Hepatocyte (in vitro differentiated cells): Measurements from ENCODE around the gene KCNK6. TPM values are rescaled to one million over a fixed set of nuclear protein-coding genes. Genes with fewer than 3 reads are reported as not detected.

ENCODE experiments used
- DNase-seq: peaks from one replicate; pipeline ENCODE4 v3.0.0-alpha.2; 2016; ENCODE audit warnings: low spot score
- H2AFZ ChIP-seq: fragments of 200-600 bp; sonication (generic); 2 replicates; pipeline ENCODE4 v1.6.0; 2016; ENCODE audit warnings: antibody characterized with exemption, mild to moderate bottlenecking
- H3K27ac ChIP-seq: fragments of 200-600 bp; sonication (generic); 2 replicates; pipeline ENCODE4 v1.5.1; 2016; ENCODE audit warnings: mild to moderate bottlenecking
- H3K27me3 ChIP-seq: fragments of 200-600 bp; sonication (generic); 2 replicates; pipeline ENCODE4 v1.6.1; 2016
- H3K36me3 ChIP-seq: fragments of 200-600 bp; sonication (generic); replicated peaks from 2 replicates; pipeline ENCODE4 v1.5.1; 2016; ENCODE audit warnings: low read depth; ENCODE audit not compliant: insufficient read depth
- H3K4me1 ChIP-seq: fragments of 200-600 bp; sonication (generic); 2 replicates; pipeline ENCODE4 v1.5.1; 2016; ENCODE audit warnings: mild to moderate bottlenecking, moderate library complexity; ENCODE audit not compliant: insufficient read depth
- H3K4me2 ChIP-seq: fragments of 200-600 bp; sonication (generic); 2 replicates; pipeline ENCODE4 v1.6.0; 2016
- H3K4me3 ChIP-seq: fragments of 200-600 bp; sonication (generic); 2 replicates; pipeline ENCODE4 v1.5.1; 2016; ENCODE audit warnings: mild to moderate bottlenecking
- H3K79me2 ChIP-seq: fragments of 200-600 bp; sonication (generic); 2 replicates; pipeline ENCODE4 v1.6.0; 2017; ENCODE audit warnings: mild to moderate bottlenecking
- H3K9me2 ChIP-seq: fragments of 200-600 bp; sonication (generic); replicated peaks from 2 replicates; pipeline ENCODE4 v1.6.0; 2017; ENCODE audit warnings: mild to moderate bottlenecking; ENCODE audit not compliant: insufficient read depth
- H3K9me3 ChIP-seq: fragments of 200-600 bp; sonication (generic); 2 replicates; pipeline ENCODE4 v1.5.1; 2016; ENCODE audit warnings: low read depth, mild to moderate bottlenecking
- H4K20me1 ChIP-seq: fragments of 200-600 bp; sonication (generic); 2 replicates; pipeline ENCODE4 v1.6.0; 2016; ENCODE audit warnings: mild to moderate bottlenecking; ENCODE audit not compliant: insufficient read depth, poor library complexity, severe bottlenecking
- EZH2 ChIP-seq: fragments of 200-600 bp; sonication (generic); IDR thresholded peaks from 2 replicates; pipeline ENCODE4 v1.6.1; 2016; ENCODE audit warnings: antibody characterized with exemption, mild to moderate bottlenecking, borderline replicate concordance
- EZH2phosphoT487 ChIP-seq: fragments of 200-600 bp; sonication (generic); IDR thresholded peaks from one replicate; pipeline ENCODE4 v1.6.1; 2018; ENCODE audit warnings: antibody characterized with exemption, mild to moderate bottlenecking, low read depth, moderate library complexity; ENCODE audit not compliant: unreplicated experiment, severe bottlenecking
- WGBS: methylation state at CpG from one replicate; pipeline ENCODE4 v1.1.6; 2016; ENCODE audit warnings: low lambda C conversion rate; ENCODE audit errors: missing lambda C conversion rate; 5-methylcytosine and 5-hydroxymethylcytosine counted together
- polyA plus RNA-seq: library from polyadenylated mRNA; unstranded; fragments of >200 nt; fragmentation: Nextera tagmentation; extraction: Ambion mirVana; gene quantifications from 2 replicates; pipeline ENCODE4 v1.2.1, GENCODE V29; 2016
- total RNA-seq: library from RNA; depleted of rRNA; stranded (reverse); fragments of >200 nt; gene quantifications from 2 replicates; pipeline ENCODE4 v1.2.3, GENCODE V29; 2014
- TF ChIP-seq, protein P1 (sequence below): fragments of 200-600 bp; sonication (generic); IDR thresholded peaks from 2 replicates; pipeline ENCODE4 v1.5.1; 2016; ENCODE audit warnings: antibody characterized with exemption, mild to moderate bottlenecking; ENCODE audit not compliant: poor library complexity

The KCNK6 gene
- total and polyA plus RNA-seq, 2 experiments from 2014 or later = 9.0 to 16.0 TPM

DNA sequence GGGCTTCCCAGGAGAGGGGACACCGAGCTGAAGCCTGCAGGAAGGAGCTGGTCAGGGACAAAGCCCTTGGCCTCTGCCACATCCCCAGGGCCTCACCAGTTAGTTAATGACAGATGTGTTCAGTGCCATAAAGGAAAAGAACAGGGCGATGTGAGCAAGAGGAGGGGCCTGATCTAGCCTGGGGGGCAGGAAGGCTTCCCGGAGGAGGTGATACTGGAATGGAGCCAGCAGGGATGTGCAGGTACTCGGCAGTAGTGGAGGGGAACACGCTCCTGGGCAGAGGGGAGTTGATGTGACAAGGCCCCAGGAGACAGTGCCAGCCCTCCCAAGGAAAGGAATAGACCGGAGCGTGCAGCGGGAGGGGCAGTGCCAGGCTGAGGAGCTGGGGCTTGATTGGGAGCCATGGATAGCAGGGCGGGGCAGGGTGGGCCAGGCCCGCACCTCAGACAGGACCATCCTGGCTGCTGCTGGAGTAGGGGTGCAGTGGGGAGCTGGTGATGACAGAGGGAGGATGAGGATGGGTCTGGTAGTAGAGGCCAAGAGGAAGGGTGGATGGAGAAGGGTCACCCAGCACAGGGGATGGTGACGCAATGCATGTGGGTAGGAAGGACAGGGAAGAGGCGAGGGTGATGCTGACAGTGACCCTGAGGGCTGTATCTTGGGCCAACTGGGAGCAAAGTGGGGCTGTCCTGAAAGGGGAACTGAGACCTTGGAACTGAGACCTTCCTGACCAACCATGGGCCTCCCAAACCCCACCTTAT, 11.5 kb upstream of the KCNK6 start:
- H3K4me1 ChIP-seq = peaks cover 13% of the 10 kb centered on the region
- H3K27me3 ChIP-seq = no peaks in the 10 kb centered on the region
- DNase-seq = no peak
- H4K20me1 ChIP-seq = no peaks in the 10 kb centered on the region
- peaks cover 5% of the 10 kb centered on the region for H3K79me2 ChIP-seq
- H3K36me3 ChIP-seq = no peaks in the 10 kb centered on the region
- H3K4me2 ChIP-seq = no peak overlapping the region
- TF ChIP-seq, protein P1, sequence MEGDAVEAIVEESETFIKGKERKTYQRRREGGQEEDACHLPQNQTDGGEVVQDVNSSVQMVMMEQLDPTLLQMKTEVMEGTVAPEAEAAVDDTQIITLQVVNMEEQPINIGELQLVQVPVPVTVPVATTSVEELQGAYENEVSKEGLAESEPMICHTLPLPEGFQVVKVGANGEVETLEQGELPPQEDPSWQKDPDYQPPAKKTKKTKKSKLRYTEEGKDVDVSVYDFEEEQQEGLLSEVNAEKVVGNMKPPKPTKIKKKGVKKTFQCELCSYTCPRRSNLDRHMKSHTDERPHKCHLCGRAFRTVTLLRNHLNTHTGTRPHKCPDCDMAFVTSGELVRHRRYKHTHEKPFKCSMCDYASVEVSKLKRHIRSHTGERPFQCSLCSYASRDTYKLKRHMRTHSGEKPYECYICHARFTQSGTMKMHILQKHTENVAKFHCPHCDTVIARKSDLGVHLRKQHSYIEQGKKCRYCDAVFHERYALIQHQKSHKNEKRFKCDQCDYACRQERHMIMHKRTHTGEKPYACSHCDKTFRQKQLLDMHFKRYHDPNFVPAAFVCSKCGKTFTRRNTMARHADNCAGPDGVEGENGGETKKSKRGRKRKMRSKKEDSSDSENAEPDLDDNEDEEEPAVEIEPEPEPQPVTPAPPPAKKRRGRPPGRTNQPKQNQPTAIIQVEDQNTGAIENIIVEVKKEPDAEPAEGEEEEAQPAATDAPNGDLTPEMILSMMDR = no peak
- no peak for TF ChIP-seq EZH2phosphoT487
- TF ChIP-seq EZH2 = no peak
- no peaks in the 10 kb centered on the region for H3K9me3 ChIP-seq
- no peak overlapping the region for H3K27ac ChIP-seq
- WGBS = 94% methylated on average over 12 of the region's 12 CpGs
- H3K4me3 ChIP-seq = no peak overlapping the region
- no peak overlapping the region for H2AFZ ChIP-seq
- no peaks in the 10 kb centered on the region for H3K9me2 ChIP-seq

DNA sequence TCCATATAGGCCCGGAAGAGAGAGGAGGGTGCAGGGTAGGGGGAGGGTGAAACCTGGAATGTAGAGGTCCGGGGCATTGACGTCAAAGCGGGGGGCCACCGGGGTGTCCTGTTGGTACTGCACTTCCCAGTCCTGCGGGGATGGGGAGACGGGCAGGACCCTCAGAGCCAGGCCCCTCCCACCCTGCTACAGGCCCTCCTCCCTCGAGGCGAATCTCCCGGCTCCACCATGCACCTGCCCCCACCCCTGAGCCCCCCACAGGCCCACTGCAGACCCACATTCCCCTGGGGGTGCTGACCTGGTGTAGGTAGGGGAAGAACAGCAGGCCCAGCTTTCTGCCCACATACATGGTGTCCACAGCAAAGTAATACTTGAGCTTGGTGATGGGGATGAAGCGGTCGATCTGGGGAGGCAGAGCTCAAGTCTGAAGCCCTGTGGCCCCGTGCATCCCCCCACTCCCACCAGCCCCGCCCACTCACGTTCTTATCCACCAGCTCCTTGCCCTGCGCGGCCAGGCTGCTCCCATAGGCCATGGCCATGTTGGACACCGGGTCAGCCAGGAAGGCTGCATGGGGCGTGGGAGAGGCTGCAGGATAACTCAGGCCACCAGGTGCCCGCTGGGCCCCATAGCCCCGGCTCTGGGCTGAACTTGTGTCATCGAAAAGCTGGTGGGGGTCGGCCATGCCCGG, 10.6 kb upstream of the KCNK6 start:
- Histone ChIP-seq H3K9me3 (no peaks in the 10 kb centered on the region), H3K4me2 (no peak overlapping the region), H3K27ac (no peak overlapping the region), H3K4me3 (no peak overlapping the region), H3K9me2 (no peaks in the 10 kb centered on the region), H4K20me1 (no peaks in the 10 kb centered on the region), H3K79me2 (no peaks in the 10 kb centered on the region), H3K36me3 (no peaks in the 10 kb centered on the region), H3K4me1 (peaks cover 7% of the 10 kb centered on the region), H2AFZ (no peak overlapping the region), H3K27me3 (no peaks in the 10 kb centered on the region)
- DNase-seq = no peak
- 96% methylated on average over 21 of the region's 24 CpGs for WGBS
- TF ChIP-seq EZH2 (no peak), EZH2phosphoT487 (no peak)
- TF ChIP-seq, protein P1 = no peak

DNA sequence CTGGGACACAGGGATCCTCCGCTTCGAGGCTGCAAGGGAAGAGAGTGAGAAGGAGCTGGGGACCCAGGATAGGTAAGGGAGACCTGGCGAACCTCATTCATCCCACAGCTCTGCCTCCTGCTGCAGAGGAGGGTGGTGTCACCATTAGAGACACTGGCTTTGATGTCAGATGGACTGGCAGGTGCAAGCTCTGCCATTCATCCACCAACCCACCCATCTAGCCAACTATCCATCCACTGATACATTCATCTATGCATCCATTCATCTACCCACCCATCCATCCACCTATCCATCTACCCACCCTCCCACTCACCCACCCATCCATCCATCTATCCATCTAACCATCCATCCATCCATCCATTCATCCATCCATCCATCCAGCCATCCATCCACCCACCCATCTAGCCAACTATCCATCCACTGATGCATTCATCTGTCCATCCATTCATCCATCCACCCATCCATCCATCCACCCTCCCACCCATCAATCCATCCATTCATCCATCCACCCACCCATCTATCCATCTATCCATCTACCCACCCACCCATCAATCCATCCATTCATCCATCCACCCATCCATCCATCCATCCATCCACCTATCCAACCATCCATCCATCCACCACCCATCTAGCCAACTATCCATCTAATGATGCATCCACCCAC, 9.9 kb upstream of the KCNK6 start:
- H3K9me2 ChIP-seq = no peaks in the 10 kb centered on the region
- no peaks in the 10 kb centered on the region for H3K9me3 ChIP-seq
- peaks cover 2% of the 10 kb centered on the region for H3K79me2 ChIP-seq
- no peak for DNase-seq
- 97% methylated on average over 3 of the region's 3 CpGs for WGBS
- TF ChIP-seq EZH2 = no peak
- TF ChIP-seq, protein P1 = no peak
- no peak for TF ChIP-seq EZH2phosphoT487
- no peak overlapping the region for H2AFZ ChIP-seq
- H3K4me1 ChIP-seq = peaks cover 7% of the 10 kb centered on the region
- no peak overlapping the region for H3K4me3 ChIP-seq
- H3K27me3 ChIP-seq = no peaks in the 10 kb centered on the region
- H3K4me2 ChIP-seq = no peak overlapping the region
- H3K36me3 ChIP-seq = no peaks in the 10 kb centered on the region
- no peak overlapping the region for H3K27ac ChIP-seq
- no peaks in the 10 kb centered on the region for H4K20me1 ChIP-seq
